Astrocyte (in vitro differentiated cells and primary cell): ENCODE measurements around the gene GPR62.

Source experiments
- EZH2 ChIP-seq: IDR thresholded peaks from 2 replicates; pipeline ENCODE4 v1.6.1; 2012; ENCODE audit warnings: mild to moderate bottlenecking, low read length, inconsistent platforms; ENCODE audit not compliant: insufficient read depth
- TF ChIP-seq, protein P1 (sequence below): IDR thresholded peaks from 2 replicates; pipeline ENCODE4 v1.5.1; 2011; ENCODE audit warnings: low read depth, mild to moderate bottlenecking, inconsistent platforms, low read length, moderate library complexity; ENCODE audit not compliant: insufficient read depth

DNA sequence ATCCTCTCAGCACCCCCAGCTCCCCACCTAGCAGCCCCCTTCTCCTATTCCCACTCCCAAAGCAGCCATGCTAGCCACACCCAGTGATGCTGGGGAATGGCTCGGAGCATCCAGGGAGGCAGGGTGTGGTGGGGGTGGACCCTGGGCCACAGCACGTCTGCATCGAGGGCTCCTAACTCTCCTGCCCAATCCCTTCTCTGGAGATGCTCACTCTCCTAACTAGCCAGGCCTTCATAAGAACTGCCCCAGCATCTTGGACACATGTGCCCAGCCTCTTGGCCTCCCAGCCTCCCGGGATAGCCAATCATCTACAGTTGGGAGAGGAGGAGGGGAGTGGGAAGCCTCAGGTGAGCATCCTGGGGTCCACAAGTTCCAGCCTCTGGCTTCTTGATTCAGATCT, 9.3 kb downstream of the GPR62 start:
- TF ChIP-seq, protein P1, sequence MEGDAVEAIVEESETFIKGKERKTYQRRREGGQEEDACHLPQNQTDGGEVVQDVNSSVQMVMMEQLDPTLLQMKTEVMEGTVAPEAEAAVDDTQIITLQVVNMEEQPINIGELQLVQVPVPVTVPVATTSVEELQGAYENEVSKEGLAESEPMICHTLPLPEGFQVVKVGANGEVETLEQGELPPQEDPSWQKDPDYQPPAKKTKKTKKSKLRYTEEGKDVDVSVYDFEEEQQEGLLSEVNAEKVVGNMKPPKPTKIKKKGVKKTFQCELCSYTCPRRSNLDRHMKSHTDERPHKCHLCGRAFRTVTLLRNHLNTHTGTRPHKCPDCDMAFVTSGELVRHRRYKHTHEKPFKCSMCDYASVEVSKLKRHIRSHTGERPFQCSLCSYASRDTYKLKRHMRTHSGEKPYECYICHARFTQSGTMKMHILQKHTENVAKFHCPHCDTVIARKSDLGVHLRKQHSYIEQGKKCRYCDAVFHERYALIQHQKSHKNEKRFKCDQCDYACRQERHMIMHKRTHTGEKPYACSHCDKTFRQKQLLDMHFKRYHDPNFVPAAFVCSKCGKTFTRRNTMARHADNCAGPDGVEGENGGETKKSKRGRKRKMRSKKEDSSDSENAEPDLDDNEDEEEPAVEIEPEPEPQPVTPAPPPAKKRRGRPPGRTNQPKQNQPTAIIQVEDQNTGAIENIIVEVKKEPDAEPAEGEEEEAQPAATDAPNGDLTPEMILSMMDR, result no peak
- TF ChIP-seq EZH2, result no peak
